ENCODE results near the gene NOC2L. TPM values are rescaled to one million over a fixed set of nuclear protein-coding genes. Genes with fewer than 3 reads are reported as not detected.
A peak's percentile ranks its signal among the peaks of the same experiment; 100 is the strongest.

NOC2L gene
- total and polyA plus RNA-seq, 8 donors, result 23.3 to 86.5 (median 37.5) TPM

- Histone ChIP-seq H3K36me3 (no peaks in the 10 kb centered on the region), H3K4me3 (peak within 1 kb of the TSS; percentile 33 to 58 (median 48)), H3K27ac (peak within 1 kb of the TSS; percentile 90 to 96 (median 91)), H3K27me3 (no peaks in the 10 kb centered on the region), H3K9me3 (no peaks in the 10 kb centered on the region), H3K4me1 (peaks cover 2 to 9% (median 4%) of the 10 kb centered on the region in 3 donors)
- TF ChIP-seq CTCF (IDR thresholded peaks at IDR 0.05), result no peak
- FAIRE-seq, result no peak
- intact Hi-C loops (cut with DNase I), result no loop called here
- 1% methylated on average over 77 to 95 of the region's 95 CpGs for WGBS, 2 donors
- DNase-seq, result peak; percentile 84 to 93 (median 90)
- ATAC-seq, result peak; percentile 72 to 83 (median 79)
Observed at GRCh38 chr1:999725-1000356, 40.8 kb upstream of the NOC2L start, which contains the start of gene HES4. HES4 (minus strand) TSS chr1:1000097; CDS start chr1:999973, 124 bp downstream.

- peak overlapping the region; percentile 33 to 58 (median 48) for H3K4me3 ChIP-seq
- DNase-seq, result peak; percentile 15 to 83 (median 54)
- H3K27me3 ChIP-seq, result no peaks in the 10 kb centered on the region
Observed at GRCh38 chr1:998995-999724, 40.1 kb upstream of the NOC2L start.

GRCh38 chr1:998745-998994 lies 39.6 kb upstream of the NOC2L start:
- no peak for ATAC-seq
- no peak for FAIRE-seq
- no peak for TF ChIP-seq CTCF (IDR thresholded peaks at IDR 0.05)
- peak overlapping the region; percentile 33 to 58 (median 48) for H3K4me3 ChIP-seq
- H3K9me3 ChIP-seq, result no peaks in the 10 kb centered on the region
- WGBS, 2 donors, result 0 to 3% methylated on average over 16 to 24 of the region's 27 CpGs
- H3K36me3 ChIP-seq, result no peaks in the 10 kb centered on the region
- no peaks in the 10 kb centered on the region for H3K27me3 ChIP-seq
- no peak overlapping the region for H3K27ac ChIP-seq
- intact Hi-C loops (cut with DNase I), result no loop called here
- peak in 1 of 6 donors; percentile 58 for DNase-seq
- H3K4me1 ChIP-seq, result peaks cover 0 to 4% (median 0%) of the 10 kb centered on the region in 3 donors

More at GRCh38 chr1:998995-999724, 40.1 kb upstream of the NOC2L start:
- Histone ChIP-seq H3K9me3 (no peaks in the 10 kb centered on the region), H3K4me1 (peaks cover 0 to 4% (median 0%) of the 10 kb centered on the region in 3 donors), H3K36me3 (no peaks in the 10 kb centered on the region), H3K27ac (peak overlapping the region; percentile 58 to 92 (median 80))
- ATAC-seq, result peak in 2 of 4 donors; percentile 3
- intact Hi-C loops (cut with DNase I), result no loop called here
- 0 to 1% methylated on average over 50 to 86 of the region's 86 CpGs for WGBS, 2 donors
- FAIRE-seq, result no peak
- TF ChIP-seq CTCF (IDR thresholded peaks at IDR 0.05), result no peak

GRCh38 chr1:997993-998744 lies 39.1 kb upstream of the NOC2L start:
- intact Hi-C loops (cut with DNase I), result no loop called here
- H3K4me3 ChIP-seq, result peak overlapping the region; percentile 33 to 58 (median 48)
- FAIRE-seq (no peak), ATAC-seq (no peak), DNase-seq (peak in 5 of 6 donors; percentile 15 to 79 (median 58))
- no peak overlapping the region for H3K27ac ChIP-seq
- TF ChIP-seq CTCF (IDR thresholded peaks at IDR 0.05), result no peak
- no peaks in the 10 kb centered on the region for H3K9me3 ChIP-seq
- no peaks in the 10 kb centered on the region for H3K27me3 ChIP-seq
- 22 to 27% methylated on average over 57 to 75 of the region's 75 CpGs for WGBS, 2 donors
- H3K36me3 ChIP-seq, result no peaks in the 10 kb centered on the region
- peaks cover 0 to 4% (median 0%) of the 10 kb centered on the region in 3 donors for H3K4me1 ChIP-seq
